Left forelimb (tissue), 1 donor: Measurements from ENCODE around the gene SCAMP4.

Experiments used
- DNase-seq: peaks from one replicate; pipeline ENCODE4 v3.0.0-alpha.2; 2018; ENCODE audit warnings: low spot score

SCAMP4 gene

GRCh38 chr19:1905110-1905862 lies at the start of gene SCAMP4, which contains the start of gene ADAT3:
Gene SCAMP4, plus strand, starts transcription at chr19:1905399. Its CDS starts 9,621 bp downstream, at chr19:1915020.
Gene ADAT3, plus strand, starts transcription at chr19:1905399. Its CDS starts 6,649 bp downstream, at chr19:1912048.
- DNase-seq, result peak; percentile 99

- no peak for DNase-seq
Observed at GRCh38 chr19:1855828-1856255, 49.4 kb upstream of the SCAMP4 start.

- no peak for DNase-seq
Observed at GRCh38 chr19:1856345-1856697, 48.9 kb upstream of the SCAMP4 start.

GRCh38 chr19:1856698-1857603 lies 48.2 kb upstream of the SCAMP4 start:
- no peak for DNase-seq

- no peak for DNase-seq
Observed at GRCh38 chr19:1857648-1858326, 47.4 kb upstream of the SCAMP4 start.

- no peak for DNase-seq
Observed at GRCh38 chr19:1858412-1859081, 46.7 kb upstream of the SCAMP4 start.

GRCh38 chr19:1859331-1859781 lies 45.8 kb upstream of the SCAMP4 start:
- no peak for DNase-seq

GRCh38 chr19:1860042-1860775 lies 45.0 kb upstream of the SCAMP4 start:
- DNase-seq, result peak; percentile 85

- no peak for DNase-seq
Observed at GRCh38 chr19:1860821-1861598, 44.2 kb upstream of the SCAMP4 start.

- DNase-seq, result no peak
Observed at GRCh38 chr19:1861599-1862031, 43.6 kb upstream of the SCAMP4 start.

GRCh38 chr19:1862068-1862423 lies 43.2 kb upstream of the SCAMP4 start:
- DNase-seq, result no peak

- peak; percentile 70 for DNase-seq
Observed at GRCh38 chr19:1862424-1863327, 42.5 kb upstream of the SCAMP4 start.

GRCh38 chr19:1863328-1863637 lies 41.9 kb upstream of the SCAMP4 start, which contains the start of gene KLF16:
Gene KLF16, minus strand, starts transcription at chr19:1863579. Its CDS starts 82 bp downstream, at chr19:1863497.
- no peak for DNase-seq

- DNase-seq, result peak; percentile 96
Observed at GRCh38 chr19:1863638-1864479, 41.3 kb upstream of the SCAMP4 start.

- peak; percentile 80 for DNase-seq
Observed at GRCh38 chr19:1864480-1865171, 40.6 kb upstream of the SCAMP4 start.

GRCh38 chr19:1865172-1866010 lies 39.8 kb upstream of the SCAMP4 start:
- DNase-seq, result peak; percentile 68
